Measurements from ENCODE around the gene TENM3.

Gene TENM3

DNA sequence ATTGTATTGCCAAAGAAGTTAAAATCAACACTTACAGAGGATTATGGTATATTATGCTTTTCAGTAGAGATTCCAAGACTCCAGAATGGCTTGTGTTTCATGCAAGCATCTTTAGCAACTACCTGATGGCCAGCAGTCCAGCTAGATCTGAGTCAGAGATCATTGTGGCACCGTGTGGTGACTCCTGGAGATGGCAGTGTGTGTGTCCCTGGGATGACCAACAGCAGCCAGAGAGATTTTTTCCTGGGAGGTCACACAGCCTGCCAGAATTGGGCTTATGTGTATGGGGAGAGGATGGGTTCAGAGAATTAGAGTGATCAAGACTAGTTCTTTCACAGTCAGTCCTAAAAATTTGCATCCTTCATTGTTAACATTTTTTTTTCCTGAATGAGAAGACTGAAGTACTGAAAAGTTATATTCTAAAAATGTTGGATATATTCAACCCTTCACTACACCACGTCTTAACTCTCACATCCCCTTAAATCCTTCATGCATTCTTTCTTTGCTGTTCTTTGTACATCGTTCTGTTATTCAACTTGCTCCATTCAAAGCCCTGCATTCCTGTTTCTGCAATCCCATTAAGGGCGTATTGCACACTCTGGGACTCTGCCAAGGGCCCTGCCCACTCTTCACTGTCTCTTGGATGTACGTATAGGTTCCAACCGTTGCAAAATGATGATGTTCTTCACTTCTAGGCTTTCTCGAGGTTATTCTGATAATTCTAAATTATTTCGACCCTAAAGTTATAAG, 12.4 kb downstream of the TENM3 start:
- no peak for DNase-seq

DNA sequence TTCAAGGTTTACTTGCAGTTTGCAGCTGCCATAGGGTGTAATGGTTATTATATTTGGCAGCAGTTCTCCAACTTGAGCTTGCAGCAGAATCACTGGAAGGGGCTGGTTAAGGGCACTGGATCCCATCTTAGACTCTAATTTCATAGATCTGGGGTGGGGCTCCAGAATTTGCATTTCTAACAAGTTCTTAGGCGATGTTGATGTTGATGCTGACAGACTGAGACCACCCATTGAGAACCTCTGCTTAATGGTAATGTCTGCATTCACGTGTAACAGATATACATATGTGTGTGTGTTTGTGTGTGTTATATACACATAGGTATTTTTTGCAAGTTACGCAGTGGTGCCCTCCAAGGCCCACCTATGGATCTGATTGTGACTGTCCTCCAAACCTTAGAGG, 13.8 kb downstream of the TENM3 start:
- no peak for DNase-seq

DNA sequence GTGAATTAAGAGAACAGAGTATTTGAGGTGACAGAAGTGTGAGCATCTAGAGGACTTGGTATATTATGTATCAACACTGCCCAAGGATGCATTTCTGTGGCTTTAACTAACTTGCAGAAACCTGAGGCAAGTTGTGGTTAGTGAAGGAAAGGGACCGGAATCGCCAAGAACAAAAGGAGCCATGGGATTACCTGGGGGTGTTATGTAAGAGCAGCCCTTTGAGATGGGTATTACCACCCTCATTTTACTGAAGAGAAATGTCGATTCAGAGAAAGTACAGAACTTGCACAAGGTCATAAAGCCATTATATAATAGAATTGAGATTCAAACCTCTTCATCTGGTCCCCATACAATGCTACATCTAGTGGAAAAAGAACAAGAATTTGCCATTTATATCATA, 14.3 kb downstream of the TENM3 start:
- DNase-seq: no peak

DNA sequence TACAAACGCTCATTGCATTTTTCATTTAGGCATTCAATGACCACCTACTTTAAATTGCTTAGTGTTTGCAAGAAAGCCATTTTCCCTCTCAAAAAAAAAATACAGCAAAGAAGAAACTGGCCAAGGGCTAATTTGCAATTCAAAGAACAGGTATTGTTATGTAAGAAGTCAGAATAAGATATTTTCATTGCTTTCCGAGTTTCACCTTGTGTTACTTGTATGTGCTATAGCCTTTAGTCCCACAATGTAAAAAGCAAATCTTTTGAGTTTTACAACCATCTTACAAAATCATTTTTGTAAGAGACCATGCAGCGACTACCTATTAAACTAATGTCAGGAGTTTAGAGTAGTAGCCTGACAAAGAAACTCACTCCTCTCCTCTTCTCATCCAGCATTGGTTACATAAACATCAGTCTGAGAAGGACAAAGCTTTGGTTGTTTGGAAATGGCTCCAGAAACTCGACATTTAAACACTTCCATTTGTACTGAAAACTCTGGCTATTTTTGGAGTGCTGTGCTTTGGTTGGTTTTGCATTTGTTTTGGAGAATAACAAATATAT, 15.3 kb downstream of the TENM3 start:
- DNase-seq: no peak

- no peak for DNase-seq
These were observed 18.5 kb downstream of the TENM3 start for GRCh38 chr4:182261651-182262223.

DNA sequence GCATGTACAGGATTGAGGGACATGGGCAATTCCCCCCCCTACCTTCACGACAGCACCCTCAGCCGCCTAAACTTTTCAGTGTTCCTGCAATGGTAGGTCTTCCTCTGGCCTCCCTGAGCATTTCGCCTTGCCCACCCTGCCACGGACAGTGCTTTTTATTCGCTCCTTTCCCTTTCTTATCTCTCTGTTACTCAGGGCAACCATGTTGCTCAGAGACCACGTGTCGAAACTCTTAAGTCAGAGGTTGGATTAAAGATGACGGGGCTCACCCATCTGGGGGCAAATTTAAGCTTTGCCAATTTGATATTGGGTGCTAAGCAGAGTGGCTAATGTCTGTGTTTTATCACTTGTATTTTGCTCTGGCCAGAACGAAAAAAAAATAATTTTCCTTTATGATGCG, 20.4 kb downstream of the TENM3 start:
- DNase-seq: no peak

- DNase-seq: no peak
These were observed 21.0 kb downstream of the TENM3 start for GRCh38 chr4:182264139-182264752.

DNA sequence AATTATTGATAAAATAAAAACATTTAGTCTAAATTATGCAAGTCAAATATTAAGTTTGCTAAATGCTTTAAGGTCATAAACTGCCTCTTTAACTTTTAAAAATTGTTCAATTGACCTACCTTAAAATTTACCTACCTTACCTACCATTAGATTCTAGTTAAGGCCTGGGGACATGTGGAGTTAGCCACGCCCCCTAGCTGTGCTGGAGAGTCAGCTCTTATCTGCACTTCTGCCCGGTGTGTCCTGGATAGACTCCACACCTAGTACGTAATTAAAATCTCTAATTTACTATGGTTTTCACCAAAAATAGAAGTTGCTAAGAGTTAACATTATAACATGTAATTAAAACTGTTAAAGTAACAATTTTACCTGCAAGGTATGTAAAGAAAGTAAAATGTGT, 22.7 kb downstream of the TENM3 start:
- no peak for DNase-seq

- DNase-seq: no peak
These were observed 23.8 kb downstream of the TENM3 start for GRCh38 chr4:182267048-182267447.

GRCh38 chr4:182268966-182269365, 25.8 kb downstream of the TENM3 start:
- no peak for DNase-seq

- no peak for DNase-seq
These were observed 28.5 kb downstream of the TENM3 start for GRCh38 chr4:182271731-182272130.

DNA sequence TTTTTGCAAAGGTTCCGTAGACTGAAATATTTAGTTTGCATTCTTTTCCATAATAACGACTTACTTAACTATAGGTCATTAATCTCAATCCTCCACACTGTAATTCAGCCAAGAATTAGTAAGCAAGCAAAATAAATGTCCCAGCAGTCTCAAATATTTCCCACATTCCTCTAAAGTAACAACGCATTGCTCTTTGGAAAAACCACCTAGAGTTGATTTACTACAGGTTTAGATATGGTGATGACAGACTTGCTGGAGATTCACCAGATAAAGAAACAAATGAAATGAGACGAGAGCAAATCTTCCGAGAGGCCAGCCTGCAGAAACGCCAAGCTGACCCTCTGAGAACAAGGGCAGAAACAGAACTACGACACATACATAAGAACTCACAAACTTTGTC, 28.9 kb downstream of the TENM3 start:
- no peak for DNase-seq

GRCh38 chr4:182273191-182273935, 30.2 kb downstream of the TENM3 start:
- no peak for DNase-seq

DNA sequence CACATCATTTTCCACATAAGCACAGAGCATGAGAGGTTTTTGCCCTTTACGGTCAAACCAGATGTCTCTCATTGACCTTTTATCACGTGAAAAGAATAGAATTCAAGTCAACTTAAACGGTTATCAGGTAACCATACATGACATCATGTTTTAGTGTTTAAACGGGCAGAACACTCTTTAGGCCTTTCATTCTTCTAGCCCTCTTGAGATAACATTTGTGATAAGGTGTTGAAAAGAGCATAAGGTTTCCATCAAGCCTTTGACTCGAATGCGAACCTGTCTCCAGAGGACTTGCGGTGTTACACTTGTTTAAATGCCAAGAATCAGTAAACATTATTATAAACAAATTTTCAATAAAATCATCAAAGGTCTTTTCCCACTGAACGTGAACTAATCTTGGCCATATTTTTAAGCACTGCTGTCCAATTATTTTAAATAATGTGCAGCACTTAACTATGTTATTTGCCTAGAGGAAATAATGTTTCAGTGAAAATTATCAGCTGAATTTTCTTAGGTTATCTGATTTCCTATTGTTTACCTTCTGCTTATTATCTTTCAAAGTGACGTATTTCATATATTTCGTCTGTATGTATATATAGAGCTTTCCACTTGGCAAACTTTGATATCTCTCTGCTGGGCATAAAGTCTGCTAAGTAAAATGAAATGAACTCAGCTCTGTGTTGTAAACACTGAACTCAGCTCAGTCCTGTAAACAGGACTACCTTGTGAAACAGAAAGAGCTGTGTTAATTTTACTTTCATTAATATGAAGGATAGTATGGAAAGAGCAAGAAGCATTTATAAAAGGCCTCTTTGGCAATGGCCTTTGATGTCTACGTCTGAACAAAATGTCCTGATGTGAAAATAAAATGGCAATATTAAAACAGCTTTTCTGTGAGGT, 33.3 kb downstream of the TENM3 start:
- DNase-seq: no peak

GRCh38 chr4:182277377-182277776, 34.2 kb downstream of the TENM3 start:
- no peak for DNase-seq

GRCh38 chr4:182278729-182279128, 35.5 kb downstream of the TENM3 start:
- DNase-seq: no peak

DNA sequence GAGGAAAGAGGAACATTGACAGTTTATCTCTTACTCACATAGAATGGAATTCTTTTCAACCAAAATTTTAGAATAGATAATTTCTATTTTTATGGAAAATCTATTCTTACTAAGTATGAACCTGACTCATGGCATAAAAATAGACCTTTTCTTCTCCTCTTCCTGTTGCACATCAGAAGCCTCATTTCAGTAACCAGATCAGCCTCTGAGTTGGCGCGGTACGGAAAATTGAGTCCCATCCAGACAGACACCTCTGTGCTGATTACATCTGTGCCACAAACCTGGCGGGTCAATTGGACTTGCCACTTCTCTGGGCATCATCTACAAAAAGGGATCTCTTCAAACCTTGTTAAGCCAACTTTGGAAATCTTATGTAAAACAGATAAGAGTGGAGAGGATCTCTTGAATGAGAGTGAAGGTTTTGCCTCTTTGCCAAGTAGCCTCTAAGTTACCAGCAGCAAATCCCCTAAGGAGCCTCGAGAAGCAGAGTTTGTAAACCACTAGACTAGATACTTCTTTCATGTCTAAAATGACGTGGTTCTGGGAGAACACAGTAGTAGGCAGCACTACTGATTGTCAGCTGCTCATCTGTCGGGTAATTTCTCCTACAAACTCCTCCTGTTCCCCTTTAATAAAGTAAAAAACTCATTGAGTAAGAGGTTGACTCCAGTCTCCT, 37.4 kb downstream of the TENM3 start:
- DNase-seq: no peak

DNA sequence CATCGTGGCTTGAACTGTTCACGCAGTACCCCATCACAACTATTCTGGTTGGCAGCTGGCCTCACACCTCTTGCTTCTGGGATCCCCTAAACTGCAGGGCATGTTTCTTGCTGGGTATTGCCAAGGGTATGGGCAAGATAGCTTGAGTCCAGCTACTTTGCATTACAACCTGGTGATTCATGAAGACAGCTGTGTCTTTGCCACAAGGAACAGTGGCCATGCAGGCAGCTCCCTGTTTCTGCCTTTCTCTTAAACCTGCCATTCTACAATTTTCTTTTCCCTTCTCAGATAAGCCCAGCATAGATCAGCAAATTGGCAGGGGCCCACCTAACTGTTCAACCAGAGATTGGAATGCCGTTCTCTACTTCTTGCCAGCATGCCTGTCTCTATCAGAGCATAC, 42.8 kb downstream of the TENM3 start:
- no peak for DNase-seq

DNA sequence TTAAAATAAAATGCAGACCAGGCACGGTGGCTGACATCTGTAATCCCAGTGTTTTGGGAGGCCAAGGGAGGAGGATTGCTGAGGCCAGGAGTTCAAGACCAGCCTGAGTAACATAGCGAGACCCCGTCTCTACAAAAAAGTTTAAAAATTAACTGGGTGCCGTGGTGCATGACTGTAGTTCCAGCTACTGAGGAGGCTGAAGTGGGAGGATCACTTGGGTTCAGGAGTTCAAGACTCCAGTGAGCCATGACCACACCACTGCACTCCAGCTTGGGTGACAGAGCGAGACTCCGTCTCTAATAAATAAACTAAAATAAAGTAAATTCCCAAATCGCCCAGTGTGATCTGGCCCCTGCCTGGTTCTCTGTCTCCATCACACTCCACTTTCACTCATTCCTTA, 43.7 kb downstream of the TENM3 start:
- no peak for DNase-seq

GRCh38 chr4:182288534-182288933, 45.3 kb downstream of the TENM3 start:
- no peak for DNase-seq

DNA sequence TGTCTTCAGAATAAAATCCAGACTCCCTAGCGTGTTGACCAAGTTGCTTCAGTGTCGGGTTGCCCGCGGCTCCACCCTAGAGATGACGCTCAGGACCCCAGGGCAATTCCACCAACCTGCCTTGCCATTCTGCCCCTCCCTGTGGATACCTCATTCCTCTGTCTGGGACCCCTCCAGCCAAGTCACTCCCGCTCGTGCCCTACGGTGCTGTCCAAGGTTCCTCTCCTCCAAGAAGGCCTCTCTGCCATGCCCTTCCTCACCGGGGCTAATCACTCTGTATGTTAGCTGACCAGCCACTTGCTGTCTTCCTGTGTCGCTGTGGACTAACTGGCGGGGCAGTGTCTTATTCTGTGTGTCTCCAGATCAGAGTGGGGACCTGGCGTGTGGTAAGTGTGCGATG, 46.6 kb downstream of the TENM3 start:
- no peak for DNase-seq

DNA sequence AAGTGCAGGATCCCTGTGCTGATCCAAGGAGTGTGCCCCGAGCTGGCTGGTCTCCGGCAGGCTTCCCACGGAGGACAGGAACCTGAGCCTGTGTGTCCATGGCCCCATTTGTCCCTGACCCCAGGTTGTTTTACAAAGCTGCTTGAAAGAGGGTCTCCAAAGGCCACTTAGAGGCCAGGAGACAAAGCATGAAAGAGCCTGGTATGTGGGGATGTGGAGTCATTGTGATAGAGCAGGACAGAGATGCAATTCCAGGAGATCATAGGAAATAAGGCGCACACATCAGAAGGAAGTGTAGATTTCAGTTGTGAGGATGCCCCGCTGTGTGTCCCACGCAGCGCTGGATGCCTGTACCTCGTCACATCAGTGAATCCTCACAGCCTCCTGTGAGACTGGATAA, 48.0 kb downstream of the TENM3 start:
- DNase-seq: no peak
